SK-N-SH (cell line): ENCODE results near the gene GSG1L. TPM values are rescaled to one million over a fixed set of nuclear protein-coding genes. Genes with fewer than 3 reads are reported as not detected.

Source experiments
- CTCF ChIA-PET: fragments of 300-600, 350-600 bp; formaldehyde crosslinking; extraction: SDS; loops from one replicate; lab custom pipeline; 2021; lab: Yijun Ruan, JAX
- POLR2A ChIA-PET: fragments of 350-600 bp; sonication (Branson Sonifier 250); formaldehyde crosslinking; extraction: SDS; loops from one replicate; lab custom pipeline; 2020; ENCODE audit warnings: antibody characterized with exemption, inconsistent platforms; lab: Yijun Ruan, JAX
- DNase-seq: peaks from one replicate; pipeline ENCODE4 v3.0.0; 2012
- H2AFZ ChIP-seq: fragments of 200-600 bp; sonication (generic); 2 replicates; pipeline ENCODE4 v1.8.1; 2016; ENCODE audit warnings: antibody characterized with exemption, mild to moderate bottlenecking, low read depth
- H3F3A ChIP-seq: fragments of 200-600 bp; sonication (generic); replicated peaks from 2 replicates; pipeline ENCODE3; 2016; ENCODE audit warnings: antibody characterized with exemption, mild to moderate bottlenecking; ENCODE audit not compliant: insufficient read depth
- H3K27ac ChIP-seq, 2 experiments: fragments of 200-500 bp in 1 of 2; fragments of 200-600 bp in 1 of 2; sonication (Bioruptor generic) in 1 of 2; sonication (generic), shearing (Covaris generic) in 1 of 2; 2 replicates each; pipeline versions ENCODE4 v1.5.1 to v1.6.1; 2014 to 2016; ENCODE audit warnings: low read depth in 2 of 2, inconsistent platforms in 1 of 2, low read length in 1 of 2, mild to moderate bottlenecking in 1 of 2, mixed read lengths in 1 of 2
- H3K27me3 ChIP-seq: fragments of 200-600 bp; sonication (generic), shearing (Covaris generic); 2 replicates; pipeline ENCODE4 v1.6.1; 2016; ENCODE audit warnings: mixed run types; ENCODE audit not compliant: insufficient read depth
- H3K36me3 ChIP-seq, 2 experiments: fragments of 200-500 bp in 1 of 2; fragments of 200-600 bp in 1 of 2; sonication (Bioruptor generic) in 1 of 2; sonication (generic) in 1 of 2; replicated peaks in 1 of 2; 2 replicates each; pipeline versions ENCODE3 to v1.5.1; 2014 to 2016; ENCODE audit warnings: low read length in 1 of 2, mild to moderate bottlenecking in 1 of 2; ENCODE audit not compliant: insufficient read depth in 2 of 2, control insufficient read depth in 1 of 2
- H3K4me1 ChIP-seq, 2 experiments: fragments of 200-500 bp in 1 of 2; fragments of 200-600 bp in 1 of 2; sonication (Bioruptor generic) in 1 of 2; sonication (generic), shearing (Covaris generic) in 1 of 2; 2 replicates each; pipeline versions ENCODE4 v1.5.1 to v1.6.1; 2014 to 2016; ENCODE audit warnings: low read depth in 1 of 2, low read length in 1 of 2, mixed run types in 1 of 2; ENCODE audit not compliant: insufficient read depth in 2 of 2, control insufficient read depth in 1 of 2
- H3K4me2 ChIP-seq: fragments of 200-600 bp; sonication (generic), shearing (Covaris generic); 2 replicates; pipeline ENCODE4 v1.6.1; 2017; ENCODE audit warnings: mixed run types
- H3K4me3 ChIP-seq, 2 experiments: fragments of 200-500 bp in 1 of 2; fragments of 200-600 bp in 1 of 2; sonication (Bioruptor generic) in 1 of 2; sonication (generic), shearing (Covaris generic) in 1 of 2; 2 replicates each; pipeline versions ENCODE4 v1.5.1 to v1.8.1; 2014 to 2016; ENCODE audit warnings: low read depth in 2 of 2, inconsistent platforms in 1 of 2, low read length in 1 of 2, mild to moderate bottlenecking in 1 of 2, mixed read lengths in 1 of 2, moderate library complexity in 1 of 2
- H3K79me2 ChIP-seq: fragments of 200-600 bp; sonication (generic); 2 replicates; pipeline ENCODE4 v1.8.1; 2017; ENCODE audit warnings: mild to moderate bottlenecking; ENCODE audit not compliant: insufficient read depth
- H3K9ac ChIP-seq: fragments of 200-600 bp; sonication (generic); 2 replicates; pipeline ENCODE4 v1.6.1; 2017; ENCODE audit warnings: mixed run types
- H3K9me2 ChIP-seq: fragments of 200-600 bp; sonication (generic); 2 replicates; pipeline ENCODE4 v1.6.1; 2017; ENCODE audit warnings: mixed run types
- H3K9me3 ChIP-seq: fragments of 200-600 bp; sonication (generic); 2 replicates; pipeline ENCODE4 v1.6.1; 2017; ENCODE audit warnings: mixed run types, mild to moderate bottlenecking, moderate library complexity
- H4K20me1 ChIP-seq: fragments of 200-600 bp; sonication (generic); 2 replicates; pipeline ENCODE4 v1.6.1; 2017; ENCODE audit warnings: mild to moderate bottlenecking, mixed run types; ENCODE audit not compliant: insufficient read depth
- CHD2 ChIP-seq: fragments of 150-350 bp; IDR thresholded peaks from 2 replicates; pipeline ENCODE4 v1.6.1; 2018; ENCODE audit warnings: low read length; ENCODE audit not compliant: partially characterized antibody
- CTCF ChIP-seq: fragments of 200-600 bp; sonication (generic); IDR thresholded peaks from 2 replicates; pipeline ENCODE4 v1.6.1; 2017; ENCODE audit warnings: antibody characterized with exemption, mild to moderate bottlenecking, moderate library complexity
- ELF1 ChIP-seq: IDR thresholded peaks from 2 replicates; pipeline ENCODE4 v1.4.0; 2012
- EZH2phosphoT487 ChIP-seq: fragments of 200-600 bp; sonication (generic); IDR thresholded peaks from 2 replicates; pipeline ENCODE4 v1.6.1; 2017; ENCODE audit warnings: low read depth, mixed run types, mild to moderate bottlenecking, antibody characterized with exemption, moderate library complexity, borderline replicate concordance
- FOSL2 ChIP-seq: IDR thresholded peaks from 2 replicates; pipeline ENCODE4 v1.4.0; 2012; ENCODE audit warnings: low read depth, mild to moderate bottlenecking, moderate library complexity, borderline replicate concordance
- FOXM1 ChIP-seq: IDR thresholded peaks from 2 replicates; pipeline ENCODE4 v1.4.0; 2012; ENCODE audit warnings: low read depth, mild to moderate bottlenecking
- GABPA ChIP-seq: IDR thresholded peaks from 2 replicates; pipeline ENCODE4 v1.4.0; 2012; ENCODE audit warnings: low read depth, mild to moderate bottlenecking
- GATA2 ChIP-seq: sonication (generic); formaldehyde crosslinking; IDR thresholded peaks from 2 replicates; pipeline ENCODE4 v1.5.0; 2020; ENCODE audit warnings: mild to moderate bottlenecking, missing genetic modification reagents
- NFIC ChIP-seq: IDR thresholded peaks from 2 replicates; pipeline ENCODE4 v1.4.0; 2012; ENCODE audit warnings: borderline replicate concordance
- RCOR1 ChIP-seq: fragments of 150-350 bp; IDR thresholded peaks from 2 replicates; pipeline ENCODE4 v1.6.1; 2017; ENCODE audit warnings: antibody characterized with exemption, low read length
- REST ChIP-seq: IDR thresholded peaks from 2 replicates; pipeline ENCODE4 v1.6.1; 2012; ENCODE audit warnings: mild to moderate bottlenecking, low read depth, low read length, moderate library complexity
- RFX5 ChIP-seq: IDR thresholded peaks from 2 replicates; pipeline ENCODE4 v1.6.1; 2012; ENCODE audit warnings: mild to moderate bottlenecking, improper control_type of control experiment, low read length
- SIN3A ChIP-seq: IDR thresholded peaks from 2 replicates; pipeline ENCODE4 v1.6.1; 2012; ENCODE audit warnings: low read depth, mild to moderate bottlenecking, low read length, moderate library complexity, borderline replicate concordance
- SMC3 ChIP-seq: IDR thresholded peaks from 2 replicates; pipeline ENCODE4 v1.6.1; 2012; ENCODE audit warnings: low read depth, low read length, improper control_type of control experiment
- TCF12 ChIP-seq: IDR thresholded peaks from 2 replicates; pipeline ENCODE4 v1.4.0; 2012
- YY1 ChIP-seq: IDR thresholded peaks from 2 replicates; pipeline ENCODE4 v1.4.0; 2012; ENCODE audit warnings: low read depth, mild to moderate bottlenecking
- ZBTB33 ChIP-seq: IDR thresholded peaks from 2 replicates; pipeline ENCODE4 v1.4.0; 2012; ENCODE audit warnings: low read depth, borderline replicate concordance
- WGBS: methylation state at CpG from one replicate; pipeline ENCODE4 v1.1.6; 2017; ENCODE audit warnings: low lambda C conversion rate; 5-methylcytosine and 5-hydroxymethylcytosine counted together
- polyA plus RNA-seq, 3 experiments: library from polyadenylated mRNA; depleted of rRNA; stranded (reverse); fragments of >200 nt; gene quantifications; 2 replicates each; pipeline ENCODE4 v1.2.3, GENCODE V29; 2012

The GSG1L gene
- polyA plus RNA-seq, 1 of the 3 experiments (the other 2 are of a cell fraction), result not detected

- TF ChIP-seq NFIC (no peak), CHD2 (no peak), GATA2 (CRISPR knock-in tag) (no peak), RCOR1 (no peak), FOSL2 (no peak), FOXM1 (no peak), GABPA (no peak), TCF12 (no peak), CTCF (no peak), REST (no peak), SIN3A (no peak), RFX5 (no peak), SMC3 (no peak), EZH2phosphoT487 (no peak), ELF1 (no peak), ZBTB33 (no peak), YY1 (no peak)
- TF ChIP-seq, all 33 proteins: peak for 0
- Histone ChIP-seq H3K4me2 (no peak overlapping the region), H4K20me1 (no peaks in the 10 kb centered on the region), H3K4me3 (no peak overlapping the region), H3K36me3 (no peaks in the 10 kb centered on the region), H3K27ac (no peak overlapping the region), H3K79me2 (no peaks in the 10 kb centered on the region), H3K9ac (no peak overlapping the region), H3F3A (no peaks in the 10 kb centered on the region), H3K4me1 (no peaks in the 10 kb centered on the region), H3K9me2 (no peaks in the 10 kb centered on the region), H3K9me3 (no peaks in the 10 kb centered on the region), H2AFZ (no peak overlapping the region), H3K27me3 (peaks cover 6% of the 10 kb centered on the region; the same call in 1 of the 2 replicates)
- no peak for DNase-seq
- 82% methylated on average over 10 of the region's 10 CpGs for WGBS
- ChIA-PET CTCF (no interaction called here), POLR2A (no interaction called here)
These were observed 24.0 kb downstream of the GSG1L start for GRCh38 chr16:28039493-28039892.
